Left renal cortex interstitium (tissue), 4 donors: ENCODE results near the gene SPINK2. TPM values are rescaled to one million over a fixed set of nuclear protein-coding genes. Genes with fewer than 3 reads are reported as not detected.

Experiments used
- DNase-seq, 4 donors: peaks; one replicate each; pipeline ENCODE4 v3.0.0-alpha.2; 2013; ENCODE audit warnings: low read depth in 4 of 4, low spot score in 2 of 4, missing footprints in 1 of 4
- polyA plus RNA-seq, 4 donors: library from polyadenylated mRNA; unstranded; fragments of 120-200 nt; gene quantifications; one replicate each; pipeline ENCODE4 v1.2.1, GENCODE V29; 2013; ENCODE audit not compliant: insufficient read length in 4 of 4

The SPINK2 gene
- polyA plus RNA-seq, 4 donors: not detected

DNA sequence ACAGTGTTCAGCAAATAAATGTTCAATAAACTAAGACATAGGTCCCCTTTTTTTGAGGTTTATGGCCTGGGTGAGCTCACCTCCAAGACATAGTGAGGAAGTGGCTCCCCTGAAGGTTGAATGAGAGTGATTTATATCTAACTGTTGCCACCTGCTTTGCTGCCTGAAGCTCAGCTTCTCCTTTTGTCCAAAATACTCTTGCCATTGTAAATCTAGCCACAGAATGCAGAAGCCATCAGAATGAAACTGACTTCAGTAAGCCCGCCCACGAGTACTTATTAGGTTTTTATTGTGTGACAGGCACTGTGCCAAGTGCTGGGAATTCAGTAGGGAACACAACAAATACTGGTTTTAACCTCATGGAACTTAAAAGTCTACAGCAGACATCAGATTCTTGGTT is 18.0 kb downstream of the SPINK2 start:
- DNase-seq: peak in 2 of 4 donors; percentile 60 to 78

DNA sequence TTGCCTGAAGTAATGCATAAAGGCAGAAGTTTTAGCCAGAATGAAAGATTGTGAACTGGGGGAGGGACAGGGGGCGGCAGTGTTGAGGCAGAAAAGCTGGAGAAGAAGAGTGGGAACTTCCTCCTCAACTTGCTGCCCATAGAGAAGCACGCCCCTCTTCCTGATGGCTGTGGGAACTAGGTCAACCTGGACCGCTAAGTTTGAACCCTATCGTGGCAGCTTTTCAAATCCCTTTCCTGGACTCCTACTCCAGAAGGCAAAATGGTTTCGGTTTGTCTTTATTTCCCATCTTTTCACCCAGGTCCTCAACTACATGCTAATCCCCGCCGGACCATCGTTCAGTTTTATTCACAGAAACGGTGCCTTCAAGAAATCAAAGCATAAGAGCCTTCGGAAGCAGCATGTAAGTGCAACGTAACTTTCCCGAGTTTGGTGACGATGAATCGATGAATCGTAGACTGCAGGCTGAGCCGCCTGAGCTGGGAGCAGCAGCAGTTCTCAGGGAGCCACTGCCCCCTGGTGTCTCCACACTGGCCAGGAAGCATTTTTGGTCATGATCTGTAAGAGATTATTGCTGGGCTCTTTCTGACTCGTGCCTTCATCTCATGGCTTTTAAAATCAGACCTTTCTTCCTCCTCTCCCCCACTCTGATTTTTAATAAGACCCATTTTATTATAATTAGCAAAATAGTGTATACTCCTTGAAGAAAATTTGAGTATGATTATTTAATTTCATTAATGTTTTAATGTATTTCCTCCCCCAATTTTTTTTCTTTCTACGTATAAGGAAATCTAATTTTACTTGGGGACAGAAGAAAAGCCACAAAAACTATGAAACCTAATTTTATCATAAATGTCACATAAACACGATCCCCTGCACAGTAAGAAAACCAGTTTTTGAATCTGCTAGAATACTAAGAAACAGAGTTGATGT is 21.4 kb downstream of the SPINK2 start:
- peak in 3 of 4 donors; percentile 83 to 89 (median 85) for DNase-seq

DNA sequence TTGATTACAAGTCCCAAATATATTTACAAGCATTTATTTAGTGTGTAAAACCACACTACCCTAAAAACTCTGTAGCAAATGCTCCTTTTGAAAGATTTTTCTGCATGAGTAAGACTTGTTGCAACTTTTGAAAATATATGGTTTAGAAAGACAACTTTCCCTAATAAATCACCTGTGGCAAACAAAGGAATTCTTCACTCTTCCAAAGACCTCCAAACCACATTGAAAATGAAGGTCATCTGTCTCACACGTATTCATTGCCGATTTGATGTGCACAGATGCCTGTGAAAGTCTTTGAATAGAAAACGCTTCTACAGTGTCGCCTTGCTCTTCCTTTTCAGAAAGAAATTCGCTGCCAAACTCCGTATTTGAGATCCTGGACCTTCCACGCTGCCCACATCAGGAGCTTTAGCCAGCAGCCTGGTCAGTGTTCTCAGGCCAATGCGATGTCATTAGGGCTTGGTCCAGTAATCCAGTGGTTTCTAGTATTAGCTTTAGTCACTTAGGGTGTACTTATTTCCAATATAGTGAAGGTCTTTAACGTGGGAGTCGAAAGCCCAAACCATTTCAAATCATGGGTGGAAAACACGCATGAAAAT is 22.2 kb downstream of the SPINK2 start:
- DNase-seq: no peak

DNA sequence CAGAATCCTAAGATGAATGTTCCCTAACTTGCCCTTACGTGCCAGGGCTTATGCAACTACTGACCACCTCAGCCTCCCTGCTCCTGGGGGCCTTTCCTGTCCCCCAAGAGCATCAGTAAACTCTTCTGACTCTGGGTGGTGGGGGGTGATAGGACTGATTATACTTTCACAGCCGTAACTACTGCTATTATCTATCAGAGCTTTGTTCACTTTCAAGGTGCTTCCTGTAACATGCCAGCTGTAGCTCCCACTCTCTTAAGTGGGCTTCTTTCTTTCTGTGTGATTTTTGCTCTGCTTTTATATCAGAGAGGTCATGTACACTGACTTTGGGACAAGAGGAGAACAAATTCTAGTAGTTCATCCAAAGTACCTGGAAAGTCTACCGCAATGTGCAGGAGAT is 25.3 kb downstream of the SPINK2 start:
- DNase-seq: no peak

DNA sequence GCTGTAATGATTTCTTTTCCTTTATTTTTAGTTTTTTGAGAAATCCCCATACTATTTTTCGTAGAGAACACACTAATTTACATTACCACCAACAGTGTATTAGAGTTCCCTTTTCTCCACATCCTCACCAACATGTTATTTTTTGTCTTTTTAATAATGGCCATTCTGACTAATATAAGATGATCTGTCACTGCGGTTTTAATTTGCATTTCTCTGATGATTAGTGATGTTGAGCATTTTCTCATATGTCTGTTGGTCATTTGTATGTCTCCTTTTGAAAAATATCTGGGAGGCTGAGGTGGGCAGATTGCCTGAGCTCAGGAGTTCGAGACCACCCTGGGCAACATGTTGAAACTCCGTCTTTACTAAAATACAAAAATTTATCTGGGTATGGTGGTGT is 30.2 kb downstream of the SPINK2 start:
- DNase-seq: no peak

DNA sequence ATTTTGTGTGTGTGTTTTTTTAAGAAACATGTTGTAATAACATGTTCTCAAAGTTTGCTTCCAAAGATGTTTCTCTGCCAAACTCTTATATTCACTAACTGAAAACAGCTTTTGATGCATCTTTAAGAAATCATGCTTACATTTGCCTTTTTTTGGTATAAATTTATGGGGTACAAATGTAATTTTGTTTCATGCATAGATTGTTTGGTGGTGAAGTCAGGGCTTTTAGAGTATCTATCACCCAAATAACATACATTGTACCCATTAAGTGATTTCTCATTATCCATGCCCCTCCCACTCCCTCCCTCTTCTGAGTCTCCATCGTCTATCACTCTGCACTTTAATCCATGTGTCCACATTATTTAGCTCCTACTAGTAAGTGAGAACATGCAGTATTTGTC is 30.8 kb downstream of the SPINK2 start:
- DNase-seq: no peak

DNA sequence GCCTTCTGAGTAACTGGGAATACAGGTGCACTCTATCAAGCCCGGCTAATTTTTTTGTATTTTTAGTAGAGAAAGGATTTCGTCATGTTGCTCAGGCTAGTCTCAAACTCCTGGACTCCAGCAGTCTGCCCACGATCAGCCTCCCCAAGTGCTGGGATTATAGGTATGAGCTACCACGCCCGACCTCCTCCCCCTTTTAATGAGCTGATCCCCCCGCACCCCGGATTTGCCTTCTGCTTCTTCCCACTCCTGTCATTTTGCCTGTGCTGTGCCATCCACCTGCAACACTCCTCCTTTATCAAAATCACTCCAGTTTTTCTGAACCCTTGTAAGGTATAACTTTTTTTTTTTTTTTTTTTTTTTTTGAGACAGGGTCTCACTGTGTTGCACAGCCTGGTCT is 33.4 kb downstream of the SPINK2 start:
- DNase-seq: no peak

DNA sequence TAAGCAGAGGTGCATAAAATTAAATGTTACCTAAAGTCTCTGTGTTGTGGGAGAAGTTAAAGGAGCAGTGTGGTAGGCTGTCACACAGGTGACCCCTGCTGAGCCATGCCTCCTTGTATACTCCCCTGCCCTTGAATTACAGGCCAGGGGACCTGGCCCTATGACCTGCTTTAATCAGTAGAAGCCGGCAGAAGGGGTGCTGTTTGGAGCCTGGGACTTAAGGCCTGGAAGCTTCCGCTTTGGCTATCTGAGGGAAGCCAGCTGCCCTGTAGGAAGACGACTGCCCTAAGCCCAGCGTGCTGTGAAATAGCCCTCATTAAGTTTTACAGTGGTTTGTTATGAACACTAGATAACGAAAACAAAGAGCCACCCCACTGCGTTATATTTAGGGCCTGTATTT is 34.1 kb downstream of the SPINK2 start:
- DNase-seq: peak in 3 of 4 donors; percentile 56 to 61 (median 59)

DNA sequence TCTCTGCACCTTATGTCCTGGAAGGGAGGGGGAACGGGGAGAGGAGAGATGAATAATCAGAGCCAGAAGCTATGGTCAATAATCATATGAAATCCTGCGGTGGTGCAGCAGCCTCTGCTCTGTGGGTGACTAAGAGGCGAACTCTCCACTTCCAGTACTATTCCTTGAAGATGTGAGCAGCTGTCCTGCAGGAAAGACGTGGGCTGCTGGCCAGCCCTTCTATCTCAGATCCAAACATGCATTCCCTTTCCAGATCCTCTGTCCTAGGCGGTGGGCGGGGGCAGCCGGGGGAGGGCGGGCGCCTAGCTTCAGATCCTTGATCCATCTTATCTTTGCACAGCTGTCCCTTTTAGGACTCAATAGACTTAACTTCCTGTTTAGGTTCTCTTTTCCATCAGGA is 34.5 kb downstream of the SPINK2 start:
- DNase-seq: peak in 2 of 4 donors; percentile 31 to 32

DNA sequence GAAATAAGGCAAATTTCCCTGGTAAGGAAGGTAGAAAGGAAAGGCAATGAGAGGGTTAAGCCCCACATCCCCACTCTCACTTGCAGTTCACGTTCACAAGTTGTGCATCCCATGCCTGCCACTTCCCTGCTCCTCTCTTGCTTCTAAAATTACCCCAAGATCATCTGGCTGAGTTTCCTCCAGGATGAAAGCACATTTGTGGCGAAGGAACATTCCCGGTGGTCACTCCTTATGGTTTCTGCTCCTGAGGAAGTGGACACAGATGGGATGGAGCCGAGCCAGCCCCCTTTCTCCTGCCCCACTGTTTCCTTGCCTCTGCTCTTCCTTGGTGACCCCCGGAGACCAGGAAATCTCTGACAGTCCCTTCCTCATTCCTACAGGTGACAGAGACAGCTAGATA is 37.5 kb downstream of the SPINK2 start:
- no peak for DNase-seq

DNA sequence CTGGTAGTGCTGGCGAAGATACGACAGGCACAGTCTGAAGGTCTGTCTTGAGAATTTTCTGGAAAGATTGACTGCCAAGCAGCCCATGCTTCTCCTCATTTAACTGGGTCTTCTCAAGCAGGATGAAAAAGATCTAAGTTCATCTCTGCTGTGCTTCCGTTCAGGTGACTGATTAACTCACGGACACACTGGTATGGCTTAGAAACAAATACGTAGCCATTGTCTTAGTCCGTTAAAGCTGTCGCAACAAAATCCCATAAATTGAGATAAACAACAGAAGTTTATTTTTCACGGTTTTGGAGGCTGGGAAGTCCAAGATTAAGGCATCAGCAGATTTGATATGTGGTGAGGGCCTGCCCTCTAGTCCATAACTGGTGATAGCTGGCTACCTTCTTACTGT is 39.5 kb downstream of the SPINK2 start:
- no peak for DNase-seq

DNA sequence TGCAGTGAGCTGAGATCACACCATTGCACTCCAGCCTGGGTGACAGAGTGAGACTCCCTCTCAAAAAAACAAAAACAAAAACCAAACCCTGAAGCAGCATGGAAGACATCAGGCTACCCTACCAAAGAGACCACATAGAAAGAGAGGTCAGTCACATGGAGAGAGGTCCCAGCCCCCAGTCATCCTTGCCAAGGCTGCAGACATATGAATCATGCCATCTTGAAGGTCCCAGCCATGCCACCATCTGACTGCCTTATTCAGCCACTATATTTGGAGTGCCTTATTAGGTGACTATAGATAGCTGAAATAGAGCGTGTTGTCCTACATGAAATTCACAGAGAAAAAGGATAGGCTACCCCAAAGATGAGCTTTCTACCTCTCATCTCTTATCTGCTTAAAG is 48.2 kb downstream of the SPINK2 start:
- no peak for DNase-seq

DNA sequence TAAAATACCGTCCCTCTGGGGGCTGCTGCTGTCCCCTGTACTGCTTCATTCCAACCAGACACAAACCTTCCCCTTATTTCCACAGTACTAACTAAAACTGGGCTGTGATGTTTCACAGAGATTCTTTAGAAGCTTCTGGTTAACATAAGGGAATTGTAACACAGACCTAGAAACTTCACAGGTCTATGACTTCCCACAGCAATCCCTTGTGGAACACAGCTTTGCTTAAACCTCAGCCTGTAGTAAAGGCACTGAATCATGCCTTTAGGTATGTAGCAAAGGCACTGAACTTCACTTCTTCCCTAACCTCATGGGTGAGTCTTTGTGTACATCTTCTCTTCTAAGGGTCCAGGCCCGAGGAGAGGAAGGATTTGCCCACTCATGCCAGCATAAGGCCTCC is 49.4 kb downstream of the SPINK2 start:
- DNase-seq: no peak

DNA sequence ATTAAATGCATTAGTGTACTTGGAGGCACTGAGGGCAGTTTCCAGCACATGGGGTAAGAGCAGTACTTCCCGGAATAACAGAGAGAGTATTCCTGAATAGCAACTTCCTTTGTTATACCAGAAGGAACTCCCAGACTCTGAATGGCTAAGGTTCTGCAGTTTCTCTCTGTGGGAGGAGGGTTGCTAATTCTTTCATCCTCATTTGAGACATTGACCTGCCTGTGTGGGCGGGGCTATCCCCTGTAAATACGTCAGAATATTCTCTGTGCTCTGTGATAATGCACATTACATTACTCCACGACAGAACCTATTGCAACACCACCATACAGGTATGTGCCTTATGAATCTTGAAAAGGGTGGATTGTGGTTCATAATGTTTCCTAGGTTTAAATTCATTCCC is 52.7 kb downstream of the SPINK2 start:
- no peak for DNase-seq

DNA sequence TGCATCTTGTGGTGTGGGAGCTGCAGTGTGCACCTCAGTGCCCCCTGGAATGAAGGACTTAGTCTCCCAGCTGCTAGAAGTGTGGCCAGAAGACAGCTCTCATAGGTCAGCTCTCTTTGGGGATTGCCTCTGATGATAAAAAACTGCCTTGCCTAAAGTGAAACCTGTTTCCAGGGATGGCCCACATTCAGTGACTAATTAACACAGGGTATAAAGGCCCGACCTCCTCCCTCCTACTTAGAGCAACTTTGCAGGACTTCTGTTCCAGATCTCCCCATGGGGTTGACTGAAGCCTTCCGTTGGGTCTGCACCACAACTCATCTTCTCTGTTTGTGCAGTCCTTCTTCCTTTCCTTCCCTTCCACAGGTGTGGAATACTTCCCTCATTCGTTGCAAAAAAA is 53.2 kb downstream of the SPINK2 start:
- DNase-seq: no peak

DNA sequence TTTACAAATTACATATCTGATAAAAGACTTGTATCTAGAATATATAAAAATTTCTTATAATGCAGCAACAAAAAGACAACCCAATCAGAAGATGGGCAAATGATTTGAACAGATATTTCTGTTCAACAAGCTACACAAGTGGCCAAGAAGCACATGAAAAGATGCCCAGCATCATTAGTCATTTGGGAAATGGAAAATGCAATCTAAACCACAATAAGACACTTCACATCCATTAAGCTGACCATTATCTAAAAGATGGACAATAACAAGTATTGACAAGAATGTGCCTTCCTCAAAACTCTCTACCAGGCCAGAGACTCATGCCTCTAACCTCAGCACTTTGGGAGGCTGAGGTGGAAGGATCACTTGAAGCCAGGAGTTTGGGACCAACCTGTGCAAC is 53.9 kb downstream of the SPINK2 start:
- DNase-seq: no peak

DNA sequence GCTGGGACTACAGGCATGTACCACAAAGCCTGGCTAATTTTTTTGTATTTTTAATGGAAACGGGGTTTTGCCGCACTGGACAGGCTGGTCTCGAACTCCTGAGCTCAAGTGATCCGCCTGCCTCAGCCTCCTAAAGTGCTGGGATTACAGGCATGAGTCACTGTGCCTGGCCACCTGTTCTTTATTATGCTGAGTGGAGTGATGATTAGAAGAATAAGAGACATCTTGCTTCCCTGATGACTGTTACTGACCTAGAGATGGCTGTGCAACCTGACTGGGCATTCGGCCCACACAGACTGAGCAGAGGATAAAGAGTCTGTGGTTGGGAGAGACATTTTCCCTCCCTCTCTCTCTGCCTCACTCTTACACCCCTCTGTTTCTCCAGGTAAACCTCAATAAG is 56.7 kb downstream of the SPINK2 start:
- no peak for DNase-seq

DNA sequence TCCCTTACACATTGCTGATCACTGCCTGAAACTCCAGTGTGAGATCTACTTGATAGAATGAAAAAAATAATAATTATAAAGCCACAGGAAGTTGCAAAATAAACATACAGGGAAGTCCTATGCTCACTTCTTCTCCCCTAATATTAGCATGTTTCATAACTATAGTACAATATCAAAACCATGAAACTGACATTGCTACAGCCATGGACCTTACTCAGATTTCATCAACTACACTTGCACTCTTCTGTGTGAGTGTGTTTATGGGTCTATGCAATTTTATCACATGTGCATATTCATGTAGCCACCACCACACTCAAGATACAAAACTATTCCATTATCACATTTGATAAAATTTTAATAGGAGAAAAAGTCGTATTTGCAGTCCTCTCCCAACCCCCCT is 57.3 kb downstream of the SPINK2 start:
- DNase-seq: no peak

DNA sequence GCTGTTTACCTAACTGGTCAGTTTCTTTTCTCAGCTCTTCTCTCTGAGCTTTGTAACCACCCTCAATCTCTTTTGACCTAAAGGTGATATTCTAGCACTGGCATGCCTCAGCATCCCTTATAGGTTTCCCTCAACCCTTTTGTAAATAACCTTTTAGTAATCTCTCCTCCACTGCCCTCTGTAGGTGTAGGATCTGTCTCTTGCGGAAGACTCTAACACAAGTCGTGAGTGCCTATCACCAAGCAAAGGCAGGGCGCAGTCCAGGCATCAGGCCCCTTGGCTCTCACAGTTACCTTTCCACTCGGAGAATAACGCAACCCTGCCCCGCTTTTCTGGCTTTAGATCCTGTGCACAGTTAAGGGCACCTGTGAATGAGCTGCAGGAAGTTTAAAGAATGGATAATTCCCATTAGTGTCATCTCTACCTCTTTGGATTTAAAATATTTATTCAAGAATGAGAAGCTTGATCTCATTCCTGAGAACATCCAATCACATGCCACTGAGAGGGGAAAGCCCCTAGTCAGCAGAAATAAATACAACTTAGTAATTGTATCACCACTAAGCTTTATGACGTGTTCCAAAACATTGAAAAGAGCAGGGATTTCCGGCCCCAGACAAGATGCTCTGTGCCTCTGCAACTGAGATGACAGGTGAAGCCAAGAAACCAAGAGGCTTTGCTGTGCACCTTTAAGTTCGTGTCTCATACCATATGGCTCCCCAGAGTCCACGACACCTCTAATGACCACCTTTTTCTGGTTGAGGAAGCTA is 58.8 kb downstream of the SPINK2 start:
- DNase-seq: no peak

DNA sequence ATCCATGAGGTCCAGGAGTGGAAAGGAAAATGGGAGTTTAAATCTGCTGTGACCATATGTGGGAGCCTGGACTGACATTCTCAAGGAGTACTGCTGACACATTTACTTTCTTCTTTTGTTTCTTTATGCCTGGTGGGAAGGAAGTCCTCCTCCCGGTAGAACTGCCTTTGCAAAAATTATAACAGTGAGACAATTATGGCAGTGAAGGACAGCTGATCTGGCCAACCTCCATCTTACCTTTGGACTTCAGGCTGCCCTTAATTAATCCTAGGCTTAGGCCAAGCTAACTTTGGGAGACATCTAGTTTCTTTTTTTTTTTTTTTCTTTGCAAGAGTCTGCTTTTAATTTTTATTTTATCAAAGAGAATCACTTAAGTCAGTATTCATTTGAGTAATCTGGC is 61.3 kb downstream of the SPINK2 start:
- DNase-seq: no peak
